GM21723 (cell line): ENCODE results near the gene NEAT1.
"Not testable (repeated sequence)": the region's sequence is repeated elsewhere in the genome, so short reads cannot be mapped to it uniquely, and the experiment has no call there.

ENCODE experiments used
- ATAC-seq: cut with Tn5 transposase; IDR thresholded peaks from one replicate; pipeline ENCODE4 v1.9.1; 2021; ENCODE audit warnings: mild to moderate bottlenecking, moderate library complexity; ENCODE audit not compliant: unreplicated experiment

The NEAT1 gene

DNA sequence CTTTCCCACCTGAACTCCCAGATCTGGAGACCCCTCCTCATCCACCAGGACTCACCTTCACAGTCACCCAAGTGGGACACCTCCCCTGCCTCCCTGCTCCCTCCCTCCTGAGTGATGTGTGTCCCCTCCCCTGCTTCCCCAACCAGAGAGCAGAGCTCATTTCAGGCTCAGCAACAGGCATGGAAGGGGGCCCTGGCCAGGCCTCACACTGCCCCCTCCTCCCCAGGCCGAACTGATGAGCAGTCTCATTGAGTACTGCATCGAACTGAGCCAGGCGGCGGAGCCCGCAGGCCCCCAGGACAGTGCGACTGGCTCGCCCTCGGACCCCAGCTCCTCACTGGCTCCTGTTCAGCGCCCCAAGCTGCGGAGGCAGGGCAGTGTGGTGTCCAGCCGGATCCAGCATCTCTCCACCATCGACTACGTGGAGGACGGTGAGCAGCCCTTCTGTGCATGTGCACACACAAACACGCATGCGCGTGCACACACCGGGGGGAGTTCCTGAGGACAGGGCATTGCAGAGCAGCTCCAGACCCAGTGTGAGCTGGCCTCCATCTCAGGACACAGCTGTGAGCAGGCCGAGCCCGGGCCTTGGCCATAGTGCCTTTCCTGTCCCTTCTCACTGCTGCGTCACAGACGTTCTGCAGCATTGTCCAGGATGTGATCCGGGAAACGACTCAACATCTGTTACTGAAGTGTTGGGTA lies 17.8 kb upstream of the NEAT1 start:
- ATAC-seq, result no peak

DNA sequence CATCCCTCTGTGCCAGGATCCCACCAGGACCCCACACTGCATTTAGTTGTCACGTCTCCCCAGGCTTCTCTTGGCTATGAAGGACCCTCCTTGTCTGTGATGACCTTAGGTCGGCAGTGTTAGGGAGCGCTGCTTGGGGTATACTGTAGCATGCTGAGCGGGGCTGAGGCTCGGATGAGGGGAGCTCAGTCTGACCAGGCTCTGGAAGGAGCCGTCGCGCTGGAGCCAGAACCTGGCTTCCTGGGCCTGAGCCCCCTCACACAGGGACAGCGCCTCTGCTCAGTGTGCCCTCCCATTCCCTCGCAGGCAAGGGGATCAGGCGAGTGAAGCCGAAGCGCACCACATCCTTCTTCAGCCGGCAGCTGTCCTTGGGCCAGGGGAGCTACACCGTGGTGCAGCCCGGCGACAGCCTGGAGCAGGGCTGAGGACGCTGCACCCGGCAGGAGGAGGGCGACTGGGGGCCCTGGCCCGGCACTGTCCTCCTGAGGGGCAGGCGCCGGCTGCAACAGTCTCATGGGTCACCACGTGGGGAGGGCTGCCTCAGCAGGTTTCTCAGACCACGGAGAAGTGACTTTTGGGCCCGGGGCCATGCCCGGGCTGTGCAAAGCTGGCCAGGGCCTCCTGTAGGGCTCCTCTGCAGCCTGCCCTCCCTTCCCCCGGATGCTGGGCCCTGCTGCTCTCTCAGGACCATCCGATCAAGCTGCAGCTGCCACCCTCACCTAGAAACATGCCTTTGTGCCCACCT lies 11.5 kb upstream of the NEAT1 start:
- ATAC-seq, result no peak

DNA sequence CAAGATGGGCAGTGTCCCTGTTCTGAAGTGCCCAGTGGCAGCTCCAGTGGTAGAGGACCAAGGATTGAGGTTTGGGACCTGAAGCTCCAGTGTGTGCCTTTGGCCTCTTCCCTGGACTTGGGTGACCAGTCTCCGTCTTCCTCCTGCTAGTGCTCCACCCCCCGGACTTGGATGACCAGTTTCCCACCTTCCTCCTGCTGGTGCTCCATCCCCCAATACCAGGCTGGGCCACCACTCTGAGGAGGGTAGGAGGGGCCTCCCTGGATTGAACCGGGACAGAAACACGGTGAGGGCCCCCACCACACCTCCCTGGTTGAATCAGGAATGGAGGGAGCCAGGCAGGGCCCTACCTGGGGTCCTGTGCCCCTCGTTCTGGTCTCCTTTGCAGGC lies 10.9 kb upstream of the NEAT1 start:
- no peak for ATAC-seq

DNA sequence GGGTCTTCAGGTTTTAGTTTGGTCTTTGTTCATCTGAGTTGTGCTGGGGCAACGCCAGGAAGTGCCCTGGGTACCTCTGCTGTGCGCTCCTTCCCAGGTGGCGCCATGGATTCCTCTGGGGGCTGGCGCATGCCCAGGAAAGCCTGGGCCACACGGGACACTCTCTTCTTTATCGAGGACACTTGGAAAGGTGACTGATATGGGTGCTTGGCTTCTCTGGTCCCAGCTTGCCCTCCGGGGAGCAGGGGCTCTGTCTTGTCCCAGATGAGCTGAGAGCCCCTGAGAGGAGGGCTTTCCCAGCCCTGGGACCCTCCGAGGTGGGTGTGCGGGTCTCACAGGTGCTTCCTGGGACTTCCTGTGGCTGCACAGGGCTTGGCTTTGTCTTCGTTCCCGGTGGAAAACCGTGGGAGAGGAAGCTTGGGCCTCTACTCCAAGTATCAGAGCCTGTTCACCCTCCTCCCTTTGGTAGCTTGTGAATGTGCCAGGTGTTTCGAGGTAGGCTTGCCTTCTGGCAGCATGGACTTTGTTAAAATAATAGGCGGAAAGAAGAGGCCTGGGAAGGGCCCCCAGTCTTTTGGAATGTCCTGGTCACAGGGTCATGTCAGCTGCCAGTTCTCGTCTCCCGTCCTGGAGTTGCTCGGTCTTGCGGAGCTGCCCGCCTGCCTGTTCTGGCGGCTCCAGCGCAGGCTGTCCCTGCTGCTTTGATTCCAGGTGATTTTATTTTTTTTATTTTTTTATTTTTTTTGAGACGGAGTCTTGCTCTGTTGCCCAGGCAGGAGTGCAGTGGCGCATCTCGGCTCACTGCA lies 10.1 kb upstream of the NEAT1 start:
- ATAC-seq, result no peak

DNA sequence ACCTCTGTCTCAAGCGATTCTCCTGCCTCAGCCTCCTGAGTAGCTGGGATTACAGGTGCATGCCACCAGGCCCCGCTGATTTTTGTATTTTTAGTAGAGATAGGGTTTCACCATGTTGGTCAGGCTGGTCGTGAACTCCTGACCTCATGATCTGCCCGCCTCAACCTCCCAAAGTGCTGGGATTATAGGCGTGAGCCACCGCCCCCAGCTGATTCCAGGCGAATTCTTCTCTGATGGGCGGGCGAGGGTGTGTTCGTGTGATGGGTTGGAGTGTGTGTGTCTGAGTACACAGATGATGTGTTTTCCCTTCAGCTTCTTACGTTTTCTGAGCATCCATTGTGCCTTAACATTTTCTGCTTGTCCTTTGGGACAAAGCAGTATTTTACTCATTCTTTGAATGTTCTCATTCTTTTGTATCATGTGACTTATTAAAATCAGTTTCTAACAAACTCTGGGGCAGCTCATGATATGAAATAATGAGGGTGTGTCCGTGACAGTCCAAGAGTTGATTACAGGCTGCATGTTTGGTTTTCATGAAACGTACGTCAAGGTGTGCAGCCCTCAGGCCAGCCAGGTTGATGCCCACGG lies 9.4 kb upstream of the NEAT1 start:
- not testable (repeated sequence) for ATAC-seq

DNA sequence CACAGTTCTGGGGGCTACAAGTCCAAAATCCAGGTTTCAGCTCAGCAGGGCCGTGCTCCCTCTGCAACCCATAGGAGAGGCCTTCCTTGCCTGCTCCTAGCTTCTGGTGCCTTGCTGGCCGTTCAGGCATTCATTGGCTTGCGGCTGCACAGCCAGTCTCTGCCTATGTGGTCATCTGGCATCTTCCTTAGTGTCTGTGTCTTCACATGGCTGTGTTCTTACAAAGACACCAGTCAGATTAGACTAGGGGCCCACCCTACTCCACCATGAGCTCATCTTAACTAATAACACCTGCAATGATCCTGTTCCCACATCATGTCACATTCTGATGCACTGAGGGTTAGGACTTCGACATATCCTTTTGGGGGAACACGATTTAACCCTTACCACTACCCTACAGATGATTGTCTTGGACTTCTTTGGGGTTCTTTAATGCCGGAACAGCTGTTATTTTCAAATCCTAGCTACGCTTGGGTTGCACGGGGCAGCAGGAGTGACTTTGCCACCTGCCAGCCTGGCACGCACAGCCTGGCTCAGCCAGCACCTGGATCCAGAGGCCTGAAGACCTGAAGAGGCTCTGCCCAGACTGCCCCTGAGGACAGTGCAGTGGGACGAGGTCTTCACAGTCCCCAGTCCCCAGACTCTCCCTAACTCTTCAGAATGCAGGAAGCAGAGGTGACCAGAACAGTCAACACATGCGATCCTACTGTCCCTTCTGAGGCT lies 7.7 kb upstream of the NEAT1 start:
- no peak for ATAC-seq

DNA sequence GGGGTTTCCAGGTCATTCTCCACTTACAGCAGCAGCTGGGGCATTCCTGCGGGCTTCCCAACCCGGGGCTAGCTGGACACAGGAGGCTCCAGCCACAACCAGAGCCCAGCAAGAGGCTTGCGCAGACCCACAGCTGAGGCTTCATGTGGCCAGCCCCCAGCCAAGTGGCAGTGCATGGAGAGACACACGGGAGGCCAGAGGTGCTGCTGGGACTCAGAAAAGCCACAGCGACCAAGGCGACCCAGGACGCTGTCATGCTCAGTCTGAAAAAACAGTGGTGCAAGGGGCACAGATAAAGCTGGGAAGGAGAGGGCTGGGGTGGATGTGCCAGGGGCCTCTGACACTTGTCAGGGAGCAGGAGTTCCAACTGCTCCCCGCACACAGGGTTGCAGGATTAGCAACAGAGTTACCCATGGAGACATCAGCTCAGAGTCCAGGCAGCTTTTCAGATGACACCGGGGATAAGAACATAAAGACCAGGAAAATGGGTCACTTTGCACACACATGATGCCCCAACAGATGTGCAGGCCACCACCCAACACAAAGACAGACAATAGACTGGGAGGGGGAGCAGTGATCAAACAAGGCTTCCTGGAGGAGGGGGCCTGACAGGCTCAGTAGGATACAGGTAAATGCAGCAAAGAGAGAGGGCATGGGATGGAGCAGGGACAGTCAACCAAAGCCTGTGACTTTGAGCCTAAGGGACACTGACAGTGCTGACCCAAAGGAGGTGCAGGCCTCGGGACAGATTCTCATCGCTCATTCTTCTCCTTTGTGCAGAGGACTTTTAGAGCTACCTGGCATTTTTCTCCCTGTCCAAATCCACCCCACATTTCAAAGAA lies 6.9 kb upstream of the NEAT1 start:
- ATAC-seq, result no peak

DNA sequence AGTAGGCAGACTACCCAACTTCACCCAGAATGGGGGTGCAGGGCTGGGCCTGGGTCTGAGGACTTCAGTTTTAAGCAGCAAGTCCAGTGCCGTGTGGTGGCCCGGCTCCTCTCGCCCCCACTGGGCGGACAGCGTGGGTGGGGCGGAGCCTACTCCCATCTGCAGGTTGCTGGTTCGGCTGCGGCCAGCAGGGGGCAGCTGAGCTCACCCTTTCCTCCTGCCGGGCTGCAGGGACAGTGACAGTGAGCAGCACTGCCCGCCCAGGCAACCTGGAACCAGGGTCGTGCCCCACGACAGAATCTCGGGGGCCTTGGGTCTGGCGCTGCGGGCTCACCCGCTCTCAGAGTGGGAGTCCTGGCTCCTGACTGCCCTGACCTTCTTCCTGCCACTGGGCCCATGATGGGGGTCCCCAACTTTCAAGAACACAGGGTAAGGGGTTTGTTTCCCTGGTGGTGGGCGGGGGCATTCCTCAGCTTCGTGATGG lies 6.2 kb upstream of the NEAT1 start:
- ATAC-seq, result peak; percentile 38

DNA sequence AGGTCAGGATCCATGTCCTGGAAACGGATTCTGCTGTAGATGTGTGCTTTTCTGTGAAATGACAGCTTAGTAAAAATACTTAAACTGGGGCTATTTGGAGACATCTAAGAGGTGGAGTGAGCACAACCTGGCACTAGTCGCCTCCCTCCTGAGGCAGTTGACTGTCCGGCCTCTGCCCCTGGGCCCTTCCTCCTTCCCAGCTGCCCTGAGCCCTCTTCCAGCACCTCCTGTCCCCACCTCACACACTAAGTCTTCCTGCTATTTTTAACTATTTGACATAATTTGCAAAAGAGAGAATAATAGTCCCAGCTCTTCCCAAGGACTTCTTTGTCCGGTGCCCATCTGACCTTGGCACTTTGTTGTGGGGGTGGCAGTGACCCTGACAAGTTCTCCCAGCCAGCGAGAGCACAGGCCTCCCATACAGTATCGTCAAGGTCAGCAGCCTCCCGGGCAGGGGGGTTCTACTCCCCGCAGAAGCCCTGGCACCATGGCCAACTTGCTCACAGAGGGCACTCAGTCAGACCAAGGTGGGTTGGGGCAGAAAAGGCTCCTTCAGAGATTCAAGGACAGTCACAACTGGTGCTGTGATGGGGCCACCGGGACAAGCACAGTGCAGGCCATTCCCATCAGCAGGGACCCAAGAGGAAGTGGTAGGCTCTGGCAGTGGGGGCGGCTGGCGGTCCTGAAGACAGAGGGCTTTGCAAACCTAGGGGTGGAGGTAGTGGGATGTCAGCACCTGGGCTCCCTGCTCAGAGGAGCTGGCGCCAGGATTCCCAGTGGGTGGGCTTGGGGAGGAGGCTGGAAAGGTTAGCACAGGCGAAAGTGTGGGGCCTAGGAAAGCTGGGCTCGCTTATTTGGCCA lies 5.5 kb upstream of the NEAT1 start:
- no peak for ATAC-seq

DNA sequence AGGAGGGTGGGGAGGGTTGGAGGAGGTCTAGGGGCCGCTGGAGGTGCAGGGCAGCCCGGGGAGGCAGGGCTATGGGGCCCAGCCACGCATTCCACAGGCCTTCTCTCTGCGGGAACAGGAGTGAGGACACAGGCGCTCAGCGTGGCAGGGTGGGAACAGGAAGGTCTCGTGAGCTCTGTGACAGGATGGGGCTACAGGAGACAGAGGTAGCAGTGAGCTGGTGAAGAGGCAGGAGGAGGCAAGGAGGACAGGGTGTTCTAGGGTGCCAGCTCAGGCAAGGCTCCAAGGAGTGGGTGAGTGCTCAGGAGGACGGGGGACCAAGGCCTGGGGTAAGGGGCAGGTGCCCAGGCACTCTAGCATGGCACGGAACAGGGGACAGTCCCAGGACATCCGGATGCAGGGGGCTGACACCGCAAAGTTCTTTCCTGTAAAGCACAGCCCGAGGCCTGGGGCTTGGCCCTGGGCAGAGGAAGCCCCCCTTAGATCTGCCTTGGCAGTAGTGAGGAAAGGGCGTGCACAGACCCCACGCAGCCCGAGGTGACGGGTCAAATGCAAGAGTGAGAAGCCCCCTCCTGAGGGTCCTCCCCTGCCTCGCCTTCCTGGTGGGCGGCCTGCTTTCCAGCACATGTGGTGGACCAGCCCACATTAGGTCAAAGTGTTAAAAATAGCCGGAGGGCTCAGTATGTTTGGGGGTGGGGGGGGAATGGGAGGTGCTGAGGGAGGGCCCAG lies 4.7 kb upstream of the NEAT1 start:
- no peak for ATAC-seq

DNA sequence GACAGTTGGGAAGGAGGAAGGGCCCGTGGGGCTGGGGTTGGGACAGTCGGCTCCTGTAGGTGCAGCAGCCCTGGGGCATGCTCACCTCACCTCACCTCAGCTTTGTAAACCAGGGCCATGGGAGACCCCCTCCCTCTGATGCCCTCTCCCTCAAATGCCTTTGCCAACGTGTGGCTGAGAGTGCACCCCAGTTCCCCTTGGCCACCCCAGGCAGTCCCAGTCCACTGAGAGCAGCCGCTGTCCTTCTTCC lies 4.2 kb upstream of the NEAT1 start:
- ATAC-seq, result no peak

DNA sequence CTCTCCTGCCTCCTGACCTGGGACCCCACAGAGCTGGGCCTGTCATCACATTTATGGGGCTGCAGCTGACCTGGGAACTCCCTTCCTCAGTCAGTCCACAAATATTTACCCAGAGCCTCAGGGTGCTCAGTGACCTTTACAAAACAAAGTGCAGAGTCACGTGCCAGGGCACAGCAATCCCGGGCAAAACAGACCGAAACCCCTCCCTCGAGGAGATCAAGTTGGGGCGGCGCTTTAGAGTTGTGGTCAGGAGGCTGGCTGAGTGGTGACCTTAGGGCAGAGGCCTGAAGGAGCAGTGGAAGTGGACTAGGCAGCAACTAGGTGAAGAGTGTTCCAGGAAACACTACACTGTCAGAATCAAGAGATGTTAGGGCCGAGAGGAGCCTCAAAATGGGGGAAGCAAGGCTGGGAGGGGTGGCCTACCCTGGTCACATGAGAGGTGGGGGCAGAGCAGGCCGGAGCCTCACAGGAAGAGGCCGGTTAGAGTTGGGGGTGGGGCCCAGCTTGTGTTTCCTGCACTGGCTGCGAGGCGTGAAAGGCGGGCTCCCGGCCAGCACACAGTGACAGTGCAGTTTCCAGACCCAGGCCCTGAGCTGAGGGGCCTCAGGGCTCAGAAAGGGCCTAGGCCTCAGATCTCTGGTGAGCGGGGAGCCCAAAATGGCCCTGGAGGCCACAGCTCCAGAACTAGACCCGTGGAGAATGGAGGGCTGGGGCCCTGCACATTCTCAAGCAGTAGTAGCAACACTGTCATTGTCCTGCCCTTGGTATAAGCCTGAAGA lies 3.7 kb upstream of the NEAT1 start:
- ATAC-seq, result peak; percentile 35

DNA sequence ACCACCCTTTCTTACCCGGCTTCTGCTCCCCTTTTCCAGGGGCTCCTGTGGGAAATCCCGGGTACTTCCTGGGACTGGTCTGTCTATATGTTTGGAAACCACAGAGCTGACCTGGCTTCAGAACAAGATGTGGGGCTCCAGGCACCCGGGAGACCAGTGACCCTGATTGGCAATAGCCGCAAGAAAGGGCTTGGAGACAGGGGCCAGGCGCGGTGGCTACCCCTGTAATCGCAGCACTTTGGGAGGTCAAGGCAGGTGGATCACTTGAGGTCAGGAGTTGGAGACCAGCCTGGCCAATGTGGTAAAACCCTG lies 3.2 kb upstream of the NEAT1 start:
- ATAC-seq, result no peak

DNA sequence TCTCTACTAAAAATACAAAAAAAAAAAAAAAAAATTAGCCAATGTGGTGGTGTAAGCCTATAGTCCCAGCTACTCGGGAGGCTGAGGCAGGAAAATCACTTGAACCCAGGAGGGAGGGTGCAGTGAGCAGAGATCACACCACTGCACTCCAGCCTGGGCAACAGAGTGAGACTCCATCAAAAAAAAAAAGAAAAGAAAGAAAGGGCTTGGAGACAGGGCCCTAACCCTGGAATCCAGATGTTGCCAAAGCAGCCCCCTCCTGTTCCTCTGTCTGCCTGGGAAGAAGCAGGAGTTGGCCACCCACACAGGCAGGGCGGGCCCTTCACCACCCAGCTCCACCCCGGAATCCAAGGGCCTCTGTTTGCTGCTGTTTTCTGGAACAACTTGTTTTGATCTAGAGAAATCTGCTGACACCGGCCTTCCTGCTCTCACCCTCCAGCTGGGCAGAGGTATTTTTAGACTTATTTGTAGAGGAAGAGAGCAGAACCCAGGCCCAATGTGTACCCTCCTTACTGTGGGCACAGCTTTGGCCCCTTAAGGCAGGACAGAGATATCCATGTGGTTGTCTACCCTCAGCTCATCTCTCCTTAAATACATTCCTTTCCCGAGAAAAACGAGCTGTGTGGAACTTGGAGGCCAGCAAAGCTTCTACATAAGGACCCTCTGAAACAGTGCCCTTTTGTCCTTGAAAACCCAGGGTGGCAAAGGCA lies 2.7 kb upstream of the NEAT1 start:
- no peak for ATAC-seq

DNA sequence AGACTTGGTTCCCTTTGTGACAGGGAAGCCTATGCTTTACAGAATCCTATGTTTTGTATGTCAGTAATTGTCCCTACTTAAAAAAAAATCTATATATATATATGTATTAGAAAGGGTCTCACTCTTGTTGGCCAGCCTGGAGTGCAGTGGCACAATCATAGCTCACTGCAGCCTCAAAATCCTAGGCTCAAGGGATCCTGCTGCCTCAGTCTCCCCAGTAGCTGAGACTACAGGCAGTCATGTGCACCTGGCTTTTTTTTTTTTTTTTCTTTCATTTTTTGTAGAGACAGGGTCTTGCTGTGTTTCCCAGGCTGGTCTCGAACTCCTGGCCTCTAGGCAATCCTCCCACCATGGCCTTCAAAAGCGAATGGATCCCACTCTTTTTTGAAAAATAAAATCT lies 2.1 kb upstream of the NEAT1 start:
- ATAC-seq, result no peak

DNA sequence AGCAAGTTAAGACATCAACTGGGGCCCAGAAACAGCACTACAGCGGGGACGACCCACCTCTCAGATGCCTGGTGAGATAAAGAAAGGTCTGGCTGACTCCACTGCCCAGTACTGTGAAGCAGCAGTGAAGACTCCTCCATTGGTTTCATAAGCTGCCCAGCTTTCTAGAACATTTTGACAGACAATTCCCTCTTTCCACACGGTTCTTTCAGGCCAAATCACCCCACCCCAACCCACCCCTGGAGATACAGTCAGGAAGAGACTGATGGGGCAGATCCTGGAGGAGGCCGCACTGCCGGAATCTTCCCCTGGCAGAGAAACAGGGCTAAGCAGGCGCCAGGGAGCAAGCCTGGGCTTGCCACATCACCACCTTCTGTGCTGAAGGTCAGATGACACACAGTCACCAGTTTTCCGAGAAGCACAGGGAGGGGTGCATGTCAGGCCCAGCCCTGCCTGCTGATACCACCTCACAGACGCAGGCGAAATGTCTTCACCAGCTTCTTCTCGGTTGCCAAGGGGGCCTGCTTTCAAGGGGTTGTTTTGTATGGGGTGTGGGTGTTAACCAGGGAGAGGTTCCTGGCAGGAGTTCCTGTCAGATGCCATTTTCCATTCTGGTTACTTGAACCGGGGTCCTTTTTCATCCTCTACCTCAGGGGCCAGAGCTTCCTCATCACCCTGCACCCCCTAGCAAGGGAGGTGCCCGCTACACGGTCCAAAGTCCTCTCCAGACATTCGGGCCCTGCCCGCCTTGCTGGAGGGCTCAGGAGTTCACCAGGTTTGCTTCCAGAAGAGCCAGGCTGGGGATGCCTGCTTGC lies 1.4 kb upstream of the NEAT1 start:
- no peak for ATAC-seq
